T-helper 1 cell treated with Interleukin-12 subunit alpha and Interleukin-12 subunit beta and Interleukin-4 antibody, amounts not matched to agents 30 ng/mL and 1 ng/mL, for 36 hours (primary cell): ENCODE measurements around the gene SCAF4. TPM values are rescaled to one million over a fixed set of nuclear protein-coding genes. Genes with fewer than 3 reads are reported as not detected.
"Not testable (repeated sequence)": the region's sequence is repeated elsewhere in the genome, so short reads cannot be mapped to it uniquely, and the experiment has no call there.

ENCODE experiments used
- intact Hi-C: fragments of 100-400 bp; cut with micrococcal nuclease; formaldehyde crosslinking; loops from one replicate; pipeline ENCODE4 v1.15.1; 2024
- total RNA-seq: library from RNA; stranded (reverse); gene quantifications from 2 replicates; pipeline ENCODE4 v1.2.3, GENCODE V29; 2022

Gene SCAF4
- 57.0 and 57.9 TPM in 2 replicates for total RNA-seq

- intact Hi-C loops = loop anchor here (1.0 to 10.0 kb wide), 16 partner anchors 9 to 1910 kb away; partner anchors contain the start of genes CFAP298, CRYZL1, EVA1C and ITSN1
Observed at GRCh38 chr21:31731857-31732596, at the start of gene SCAF4. TSS of gene SCAF4 (minus strand) at chr21:31732118. CDS start at chr21:31731692, 426 bp downstream.

GRCh38 chr21:31780944-31781343 is 49.0 kb upstream of the SCAF4 start:
- intact Hi-C loops = no loop called here

- intact Hi-C loops = no loop called here
Observed at GRCh38 chr21:31778546-31778945, 46.6 kb upstream of the SCAF4 start.

- intact Hi-C loops = no loop called here
Observed at GRCh38 chr21:31777857-31778256, 45.9 kb upstream of the SCAF4 start.

- intact Hi-C loops = no loop called here
Observed at GRCh38 chr21:31774031-31774430, 42.1 kb upstream of the SCAF4 start.

- intact Hi-C loops = no loop called here
Observed at GRCh38 chr21:31772674-31773555, 41.0 kb upstream of the SCAF4 start.

GRCh38 chr21:31771685-31772084 is 39.8 kb upstream of the SCAF4 start:
- intact Hi-C loops = no loop called here

- intact Hi-C loops = no loop called here
Observed at GRCh38 chr21:31768710-31769109, 36.8 kb upstream of the SCAF4 start.

GRCh38 chr21:31766899-31767298 is 35.0 kb upstream of the SCAF4 start:
- intact Hi-C loops = no loop called here

- intact Hi-C loops = not testable (repeated sequence)
Observed at GRCh38 chr21:31765850-31766249, 33.9 kb upstream of the SCAF4 start.

- intact Hi-C loops = no loop called here
Observed at GRCh38 chr21:31760931-31761330, 29.0 kb upstream of the SCAF4 start.

GRCh38 chr21:31756787-31757186 is 24.9 kb upstream of the SCAF4 start:
- intact Hi-C loops = no loop called here

- intact Hi-C loops = no loop called here
Observed at GRCh38 chr21:31755027-31755426, 23.1 kb upstream of the SCAF4 start.

- intact Hi-C loops = no loop called here
Observed at GRCh38 chr21:31754708-31754960, 22.7 kb upstream of the SCAF4 start.

- intact Hi-C loops = no loop called here
Observed at GRCh38 chr21:31753949-31754707, 22.2 kb upstream of the SCAF4 start.

GRCh38 chr21:31752967-31753366 is 21.0 kb upstream of the SCAF4 start:
- intact Hi-C loops = no loop called here

- intact Hi-C loops = no loop called here
Observed at GRCh38 chr21:31752352-31752751, 20.4 kb upstream of the SCAF4 start.

- intact Hi-C loops = no loop called here
Observed at GRCh38 chr21:31750843-31751242, 18.9 kb upstream of the SCAF4 start.

GRCh38 chr21:31744182-31744800 is 12.4 kb upstream of the SCAF4 start:
- intact Hi-C loops = no loop called here

- intact Hi-C loops = no loop called here
Observed at GRCh38 chr21:31743712-31744111, 11.8 kb upstream of the SCAF4 start.

GRCh38 chr21:31741116-31741515 is 9.2 kb upstream of the SCAF4 start:
- intact Hi-C loops = no loop called here
